Cardiac fibroblast (primary cell): ENCODE data around the gene NCOA3.

Source experiments
- DNase-seq, 2 donors: peaks; one replicate each; pipeline versions ENCODE4 v3.0.0 to v3.0.0-alpha.2; 2010; ENCODE audit warnings: low read depth in 2 of 2
- H3K4me3 ChIP-seq, 2 donors: replicated peaks in 1 of 2; 1 replicate in 1 of 2; 2 replicates in 1 of 2; pipeline ENCODE4 v1.5.1; 2011; ENCODE audit warnings: low read depth in 2 of 2, low read length in 2 of 2, mild to moderate bottlenecking in 2 of 2, moderate library complexity in 1 of 2
- CTCF ChIP-seq: IDR thresholded peaks from one replicate; pipeline ENCODE4 v1.5.1; 2011; ENCODE audit warnings: low read depth, mild to moderate bottlenecking, low read length, inconsistent platforms

The NCOA3 gene

GRCh38 chr20:47659904-47660601 is 158.4 kb downstream of the NCOA3 start:
- H3K4me3 ChIP-seq, result no peak overlapping the region
- DNase-seq, result no peak
- no peak for TF ChIP-seq CTCF

- TF ChIP-seq CTCF, result no peak
Observed at GRCh38 chr20:47660602-47660905, 158.9 kb downstream of the NCOA3 start.

GRCh38 chr20:47660983-47661700 is 159.5 kb downstream of the NCOA3 start:
- no peak for DNase-seq
- no peak for TF ChIP-seq CTCF
- H3K4me3 ChIP-seq, result no peak overlapping the region

More at GRCh38 chr20:47660602-47660905, 158.9 kb downstream of the NCOA3 start:
- no peak for DNase-seq
- H3K4me3 ChIP-seq, result no peak overlapping the region

GRCh38 chr20:47661714-47662113 is 160.0 kb downstream of the NCOA3 start:
- no peak for TF ChIP-seq CTCF
- no peak for DNase-seq
- no peak overlapping the region for H3K4me3 ChIP-seq

GRCh38 chr20:47662483-47663353 is 161.0 kb downstream of the NCOA3 start:
- no peak for DNase-seq
- no peak overlapping the region for H3K4me3 ChIP-seq
- TF ChIP-seq CTCF, result no peak

- DNase-seq, result peak; percentile 83 to 87
- TF ChIP-seq CTCF, result peak; percentile 97
- no peak overlapping the region for H3K4me3 ChIP-seq
Observed at GRCh38 chr20:47663354-47664067, 161.8 kb downstream of the NCOA3 start.
